ENCODE measurements around the gene LARP6.

The LARP6 gene

DNA sequence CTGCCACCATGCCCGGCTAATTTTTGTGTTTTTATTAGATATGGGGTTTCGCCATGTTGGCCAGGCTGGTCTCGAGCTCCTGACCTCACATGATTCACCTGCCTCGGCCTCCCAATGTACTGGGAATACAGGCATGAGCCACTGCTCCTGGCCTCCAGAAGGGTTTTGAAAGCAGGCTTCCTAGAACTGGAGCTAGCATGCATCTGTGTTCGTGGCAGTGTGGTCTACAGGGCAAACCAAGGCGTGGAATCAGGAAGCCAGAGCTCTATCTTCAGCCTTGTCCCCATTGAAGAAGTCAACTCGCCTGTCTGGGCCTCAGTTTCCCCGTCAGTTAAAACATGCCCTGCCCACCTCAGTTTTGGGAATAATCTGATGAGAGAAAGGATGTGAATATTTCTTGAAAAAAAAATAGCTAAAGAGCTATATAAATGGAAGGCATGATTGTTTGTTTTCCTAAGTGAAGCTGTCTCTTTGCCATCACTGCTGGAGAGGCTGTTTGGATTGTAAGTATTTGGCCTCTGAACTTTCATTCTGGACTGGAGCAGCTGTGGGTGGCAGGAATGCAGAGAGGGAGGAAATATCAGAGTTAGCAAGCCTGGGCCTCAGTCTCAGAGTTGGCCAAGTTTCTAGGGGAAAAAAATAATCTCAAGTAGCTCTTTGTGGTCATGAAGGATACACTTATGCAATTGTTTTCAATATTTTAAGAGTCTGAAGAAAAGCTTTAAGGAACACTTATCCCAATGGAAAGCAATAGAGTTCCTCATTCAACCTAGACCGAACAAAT is 54.1 kb downstream of the LARP6 start:
- Histone ChIP-seq H3K4me3 (ENCODE audit: low read depth, low read length) (no peak overlapping the region), H3K36me3 (no peaks in the 10 kb centered on the region), H3K9me3 (ENCODE audit: severe bottlenecking) (no peaks in the 10 kb centered on the region), H3K27ac (no peak overlapping the region), H3K27me3 (ENCODE audit: insufficient read depth, low read depth, severe bottlenecking) (no peaks in the 10 kb centered on the region)
- TF ChIP-seq, protein P1, sequence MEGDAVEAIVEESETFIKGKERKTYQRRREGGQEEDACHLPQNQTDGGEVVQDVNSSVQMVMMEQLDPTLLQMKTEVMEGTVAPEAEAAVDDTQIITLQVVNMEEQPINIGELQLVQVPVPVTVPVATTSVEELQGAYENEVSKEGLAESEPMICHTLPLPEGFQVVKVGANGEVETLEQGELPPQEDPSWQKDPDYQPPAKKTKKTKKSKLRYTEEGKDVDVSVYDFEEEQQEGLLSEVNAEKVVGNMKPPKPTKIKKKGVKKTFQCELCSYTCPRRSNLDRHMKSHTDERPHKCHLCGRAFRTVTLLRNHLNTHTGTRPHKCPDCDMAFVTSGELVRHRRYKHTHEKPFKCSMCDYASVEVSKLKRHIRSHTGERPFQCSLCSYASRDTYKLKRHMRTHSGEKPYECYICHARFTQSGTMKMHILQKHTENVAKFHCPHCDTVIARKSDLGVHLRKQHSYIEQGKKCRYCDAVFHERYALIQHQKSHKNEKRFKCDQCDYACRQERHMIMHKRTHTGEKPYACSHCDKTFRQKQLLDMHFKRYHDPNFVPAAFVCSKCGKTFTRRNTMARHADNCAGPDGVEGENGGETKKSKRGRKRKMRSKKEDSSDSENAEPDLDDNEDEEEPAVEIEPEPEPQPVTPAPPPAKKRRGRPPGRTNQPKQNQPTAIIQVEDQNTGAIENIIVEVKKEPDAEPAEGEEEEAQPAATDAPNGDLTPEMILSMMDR (IDR thresholded peaks at IDR 0.05; ENCODE audit: low read depth, low read length): no peak
- DNase-seq: no peak

DNA sequence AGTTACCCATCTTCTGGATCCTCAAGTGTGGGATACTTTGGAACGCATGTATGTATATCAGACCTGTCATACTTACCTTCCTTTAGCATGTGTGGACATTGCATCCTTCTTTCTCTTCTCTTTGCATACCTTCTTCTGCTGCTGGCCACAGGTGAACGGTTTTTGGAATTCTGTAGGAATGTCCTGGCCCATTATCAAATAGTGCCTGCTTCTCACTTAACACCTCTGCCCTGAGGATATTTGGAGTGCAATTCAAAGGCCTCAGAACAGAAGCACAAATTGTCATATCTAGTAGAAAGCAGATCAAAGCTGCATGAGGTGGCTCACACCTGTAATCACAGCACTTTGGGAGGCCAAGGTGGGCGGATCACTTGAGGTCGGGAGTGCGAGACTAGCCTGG is 56.5 kb downstream of the LARP6 start:
- no peaks in the 10 kb centered on the region for H3K36me3 ChIP-seq
- H3K27ac ChIP-seq: no peak overlapping the region
- DNase-seq: no peak
- TF ChIP-seq, protein P1 (IDR thresholded peaks at IDR 0.05; ENCODE audit: low read depth, low read length): no peak
- H3K27me3 ChIP-seq (ENCODE audit: insufficient read depth, low read depth, severe bottlenecking): no peaks in the 10 kb centered on the region
- no peak overlapping the region for H3K4me3 ChIP-seq (ENCODE audit: low read depth, low read length)
- H3K9me3 ChIP-seq (ENCODE audit: severe bottlenecking): no peaks in the 10 kb centered on the region

DNA sequence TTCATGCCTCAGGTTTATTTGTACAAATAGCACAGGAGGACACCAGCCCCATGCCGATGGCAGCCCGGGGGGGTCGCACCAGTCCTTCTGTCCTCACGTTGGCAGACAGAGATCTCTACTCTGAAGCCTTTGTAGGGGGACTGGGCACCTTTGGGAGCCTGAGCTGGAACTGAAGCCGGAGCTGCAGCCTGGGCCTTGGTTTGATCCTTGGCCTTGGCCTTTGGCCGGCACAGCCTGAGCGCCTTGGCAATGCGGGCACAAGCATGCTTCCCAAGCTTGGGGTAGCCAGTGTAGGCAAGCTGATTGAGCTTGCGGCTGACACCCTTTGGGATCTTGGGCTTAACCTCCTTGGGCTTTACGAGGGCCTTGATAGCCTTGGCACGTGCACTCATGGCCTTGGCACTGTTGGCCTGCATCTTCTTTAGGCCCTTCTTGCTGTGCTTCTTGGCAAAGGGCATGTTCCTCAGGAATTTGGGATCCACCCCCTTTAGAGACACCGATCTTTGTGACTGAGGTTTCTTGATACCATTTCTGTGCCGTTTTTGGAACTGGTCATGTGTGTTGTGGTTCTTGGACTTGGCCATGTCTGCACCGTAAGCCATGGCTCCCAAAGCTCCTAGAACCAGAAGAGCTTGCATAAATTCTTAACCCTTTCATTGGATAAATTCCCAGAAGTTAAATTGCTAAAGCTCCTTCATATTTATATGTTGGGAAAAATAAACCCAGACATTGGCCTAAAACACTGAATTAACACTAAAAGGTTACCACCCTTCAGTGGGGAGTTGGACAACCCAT is 57.2 kb downstream of the LARP6 start:
- Histone ChIP-seq H3K4me3 (ENCODE audit: low read depth, low read length) (no peak overlapping the region), H3K27ac (no peak overlapping the region)
- TF ChIP-seq, protein P1 (IDR thresholded peaks at IDR 0.05; ENCODE audit: low read depth, low read length): no peak

DNA sequence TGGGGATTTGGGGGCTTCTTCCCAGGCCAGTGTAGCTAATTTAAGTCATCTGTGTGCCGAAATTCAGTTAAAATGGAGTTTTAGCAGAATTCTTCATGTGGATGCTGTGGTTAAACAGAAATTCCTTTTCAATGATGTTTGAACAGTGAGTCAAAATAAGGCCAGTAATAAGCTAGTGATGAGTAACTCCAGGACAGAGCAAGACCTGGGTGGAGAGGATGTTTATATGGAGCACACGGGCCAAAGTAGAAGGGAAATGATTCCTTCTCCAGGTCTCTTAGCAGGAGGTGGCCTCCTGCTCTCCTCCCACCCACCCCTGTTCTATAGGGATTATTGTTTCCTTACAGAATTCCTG is 58.7 kb downstream of the LARP6 start:
- Histone ChIP-seq H3K9me3 (ENCODE audit: severe bottlenecking) (no peaks in the 10 kb centered on the region), H3K4me3 (ENCODE audit: low read depth, low read length) (no peak overlapping the region), H3K27me3 (ENCODE audit: insufficient read depth, low read depth, severe bottlenecking) (no peaks in the 10 kb centered on the region), H3K36me3 (no peaks in the 10 kb centered on the region), H3K27ac (no peak overlapping the region)
- no peak for DNase-seq
- TF ChIP-seq, protein P1 (IDR thresholded peaks at IDR 0.05; ENCODE audit: low read depth, low read length): no peak

More for the DNA sequence above, 57.2 kb downstream of the LARP6 start:
- H3K27me3 ChIP-seq (ENCODE audit: insufficient read depth, low read depth, severe bottlenecking): no peaks in the 10 kb centered on the region
- no peak for DNase-seq
- no peaks in the 10 kb centered on the region for H3K9me3 ChIP-seq (ENCODE audit: severe bottlenecking)
- H3K36me3 ChIP-seq: no peaks in the 10 kb centered on the region

DNA sequence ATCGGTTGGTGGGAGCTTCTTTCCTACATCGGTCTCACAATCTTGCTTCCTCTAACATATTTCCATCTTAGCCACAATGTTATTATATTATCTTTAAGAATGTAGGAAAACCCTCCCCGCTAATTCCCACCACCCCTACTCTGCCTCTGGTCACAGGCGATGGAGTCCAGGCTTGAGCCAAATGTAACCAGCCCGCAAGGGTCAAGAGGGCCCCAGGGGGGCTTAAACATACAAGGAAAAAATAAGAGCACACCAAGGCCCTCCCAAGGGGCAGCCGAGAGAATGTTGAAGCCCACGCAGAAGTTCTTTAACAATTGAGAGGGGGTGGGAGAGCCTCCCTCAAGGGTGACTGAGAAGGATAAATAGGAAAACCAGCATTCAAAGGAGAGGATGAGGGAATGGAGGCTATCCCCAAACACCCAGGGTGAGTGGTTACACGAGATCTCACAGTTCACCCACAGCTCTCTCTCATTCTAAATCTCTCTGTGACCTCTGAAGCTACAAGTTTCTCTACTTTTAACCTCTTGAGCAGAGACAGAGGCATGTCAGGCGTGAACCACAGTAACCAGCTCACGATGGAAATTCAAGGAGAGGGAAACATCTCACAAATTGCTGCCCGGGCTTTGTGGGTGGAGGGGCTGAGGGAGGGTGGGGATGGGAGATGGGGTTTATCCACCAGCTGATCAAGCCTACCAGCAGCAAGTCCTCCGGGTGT is 59.2 kb downstream of the LARP6 start:
- Histone ChIP-seq H3K27ac (no peak overlapping the region), H3K36me3 (no peaks in the 10 kb centered on the region), H3K9me3 (ENCODE audit: severe bottlenecking) (no peaks in the 10 kb centered on the region), H3K4me3 (ENCODE audit: low read depth, low read length) (no peak overlapping the region), H3K27me3 (ENCODE audit: insufficient read depth, low read depth, severe bottlenecking) (no peaks in the 10 kb centered on the region)
- TF ChIP-seq, protein P1 (IDR thresholded peaks at IDR 0.05; ENCODE audit: low read depth, low read length): no peak
- no peak for DNase-seq

Data from WERI-Rb-1 (cell line).